ENCODE measurements around the gene TMEM120A. TPM values are rescaled to one million over a fixed set of nuclear protein-coding genes. Genes with fewer than 3 reads are reported as not detected.

The TMEM120A gene
- total RNA-seq, 1 donor from 2014 or later: 21.6 TPM

DNA sequence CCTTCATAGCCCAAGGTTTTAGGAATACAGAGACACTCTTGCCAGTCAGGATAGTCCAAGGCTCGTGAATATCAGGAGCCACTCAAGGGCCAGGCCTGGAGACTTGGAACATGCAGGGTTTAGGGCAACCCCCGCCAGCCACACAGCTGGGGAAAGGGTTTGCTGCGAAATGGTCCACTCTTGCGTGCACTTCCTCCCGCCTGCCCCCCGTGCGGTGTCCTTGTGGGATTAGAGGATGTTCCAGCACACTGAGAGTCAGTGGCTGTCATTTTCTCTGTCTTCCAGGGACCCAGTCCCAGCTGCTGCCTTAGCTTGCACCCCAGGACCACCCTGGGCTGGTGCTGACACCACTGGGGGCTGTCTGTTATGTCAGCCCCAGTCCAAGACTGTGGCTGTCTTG lies 41.0 kb downstream of the TMEM120A start:
- DNase-seq (ENCODE audit: low read depth) (no peak), FAIRE-seq (no peak)
- Histone ChIP-seq H3K27me3 (ENCODE audit: control insufficient read depth, insufficient read depth, low read length) (no peaks in the 10 kb centered on the region), H3K4me3 (ENCODE audit: low read depth, low read length) (no peak overlapping the region), H3K36me3 (ENCODE audit: control insufficient read depth, insufficient read depth, low read length) (peaks cover 19% of the 10 kb centered on the region)
- TF ChIP-seq, protein P1, sequence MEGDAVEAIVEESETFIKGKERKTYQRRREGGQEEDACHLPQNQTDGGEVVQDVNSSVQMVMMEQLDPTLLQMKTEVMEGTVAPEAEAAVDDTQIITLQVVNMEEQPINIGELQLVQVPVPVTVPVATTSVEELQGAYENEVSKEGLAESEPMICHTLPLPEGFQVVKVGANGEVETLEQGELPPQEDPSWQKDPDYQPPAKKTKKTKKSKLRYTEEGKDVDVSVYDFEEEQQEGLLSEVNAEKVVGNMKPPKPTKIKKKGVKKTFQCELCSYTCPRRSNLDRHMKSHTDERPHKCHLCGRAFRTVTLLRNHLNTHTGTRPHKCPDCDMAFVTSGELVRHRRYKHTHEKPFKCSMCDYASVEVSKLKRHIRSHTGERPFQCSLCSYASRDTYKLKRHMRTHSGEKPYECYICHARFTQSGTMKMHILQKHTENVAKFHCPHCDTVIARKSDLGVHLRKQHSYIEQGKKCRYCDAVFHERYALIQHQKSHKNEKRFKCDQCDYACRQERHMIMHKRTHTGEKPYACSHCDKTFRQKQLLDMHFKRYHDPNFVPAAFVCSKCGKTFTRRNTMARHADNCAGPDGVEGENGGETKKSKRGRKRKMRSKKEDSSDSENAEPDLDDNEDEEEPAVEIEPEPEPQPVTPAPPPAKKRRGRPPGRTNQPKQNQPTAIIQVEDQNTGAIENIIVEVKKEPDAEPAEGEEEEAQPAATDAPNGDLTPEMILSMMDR (IDR thresholded peaks at IDR 0.05; ENCODE audit: insufficient read depth, low read length, severe bottlenecking): no peak

- DNase-seq (ENCODE audit: low read depth) (peak; percentile 88), FAIRE-seq (peak; percentile 60)
- TF ChIP-seq, protein P1 (IDR thresholded peaks at IDR 0.05; ENCODE audit: insufficient read depth, low read length, severe bottlenecking): no peak
- peaks cover 19% of the 10 kb centered on the region for H3K36me3 ChIP-seq (ENCODE audit: control insufficient read depth, insufficient read depth, low read length)
- H3K4me3 ChIP-seq (ENCODE audit: low read depth, low read length): no peak overlapping the region
- no peaks in the 10 kb centered on the region for H3K27me3 ChIP-seq (ENCODE audit: control insufficient read depth, insufficient read depth, low read length)
These were observed 42.9 kb downstream of the TMEM120A start for GRCh38 chr7:75951506-75951905.

- DNase-seq (ENCODE audit: low read depth): no peak
- Histone ChIP-seq H3K36me3 (ENCODE audit: control insufficient read depth, insufficient read depth, low read length) (peaks cover 11% of the 10 kb centered on the region), H3K27me3 (ENCODE audit: control insufficient read depth, insufficient read depth, low read length) (no peaks in the 10 kb centered on the region), H3K4me3 (ENCODE audit: low read depth, low read length) (no peak overlapping the region)
- no peak for FAIRE-seq
- TF ChIP-seq, protein P1 (IDR thresholded peaks at IDR 0.05; ENCODE audit: insufficient read depth, low read length, severe bottlenecking): no peak
These were observed 44.2 kb downstream of the TMEM120A start for GRCh38 chr7:75950111-75950681.

DNA sequence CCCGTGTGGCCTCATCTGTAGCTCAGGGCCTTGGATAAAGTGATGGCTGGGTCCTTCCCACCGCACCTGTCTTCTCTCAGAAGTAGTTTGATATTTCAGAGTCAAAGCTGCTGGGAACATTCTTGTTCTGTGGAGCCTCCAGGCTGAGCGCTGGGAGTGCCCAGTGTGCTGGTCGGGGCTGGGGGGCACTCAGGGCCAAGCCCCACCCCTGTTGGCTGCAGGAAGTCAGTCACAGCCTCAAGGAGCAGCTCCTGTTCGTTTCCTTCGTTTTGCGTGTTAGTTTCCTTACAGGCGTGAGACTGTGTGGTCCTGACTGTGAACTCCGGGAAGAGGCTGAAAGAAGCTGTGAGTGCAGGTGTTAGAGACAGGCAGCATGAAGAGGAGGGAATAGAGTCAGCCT lies 46.2 kb downstream of the TMEM120A start:
- FAIRE-seq: no peak

GRCh38 chr7:75946207-75946855 lies 48.1 kb downstream of the TMEM120A start:
- TF ChIP-seq, protein P1 (IDR thresholded peaks at IDR 0.05; ENCODE audit: insufficient read depth, low read length, severe bottlenecking): no peak
- no peak overlapping the region for H3K4me3 ChIP-seq (ENCODE audit: low read depth, low read length)
- DNase-seq (ENCODE audit: low read depth): no peak
- H3K36me3 ChIP-seq (ENCODE audit: control insufficient read depth, insufficient read depth, low read length): peaks cover 1% of the 10 kb centered on the region
- FAIRE-seq: no peak
- H3K27me3 ChIP-seq (ENCODE audit: control insufficient read depth, insufficient read depth, low read length): no peaks in the 10 kb centered on the region

More for the DNA sequence above, 46.2 kb downstream of the TMEM120A start:
- H3K4me3 ChIP-seq (ENCODE audit: low read depth, low read length): no peak overlapping the region
- H3K36me3 ChIP-seq (ENCODE audit: control insufficient read depth, insufficient read depth, low read length): peaks cover 1% of the 10 kb centered on the region
- TF ChIP-seq, protein P1 (IDR thresholded peaks at IDR 0.05; ENCODE audit: insufficient read depth, low read length, severe bottlenecking): no peak
- no peak for DNase-seq (ENCODE audit: low read depth)
- no peaks in the 10 kb centered on the region for H3K27me3 ChIP-seq (ENCODE audit: control insufficient read depth, insufficient read depth, low read length)
